ENCODE measurements around the gene MECR.
"Not testable (repeated sequence)": the region's sequence is repeated elsewhere in the genome, so short reads cannot be mapped to it uniquely, and the experiment has no call there.

The MECR gene

DNA sequence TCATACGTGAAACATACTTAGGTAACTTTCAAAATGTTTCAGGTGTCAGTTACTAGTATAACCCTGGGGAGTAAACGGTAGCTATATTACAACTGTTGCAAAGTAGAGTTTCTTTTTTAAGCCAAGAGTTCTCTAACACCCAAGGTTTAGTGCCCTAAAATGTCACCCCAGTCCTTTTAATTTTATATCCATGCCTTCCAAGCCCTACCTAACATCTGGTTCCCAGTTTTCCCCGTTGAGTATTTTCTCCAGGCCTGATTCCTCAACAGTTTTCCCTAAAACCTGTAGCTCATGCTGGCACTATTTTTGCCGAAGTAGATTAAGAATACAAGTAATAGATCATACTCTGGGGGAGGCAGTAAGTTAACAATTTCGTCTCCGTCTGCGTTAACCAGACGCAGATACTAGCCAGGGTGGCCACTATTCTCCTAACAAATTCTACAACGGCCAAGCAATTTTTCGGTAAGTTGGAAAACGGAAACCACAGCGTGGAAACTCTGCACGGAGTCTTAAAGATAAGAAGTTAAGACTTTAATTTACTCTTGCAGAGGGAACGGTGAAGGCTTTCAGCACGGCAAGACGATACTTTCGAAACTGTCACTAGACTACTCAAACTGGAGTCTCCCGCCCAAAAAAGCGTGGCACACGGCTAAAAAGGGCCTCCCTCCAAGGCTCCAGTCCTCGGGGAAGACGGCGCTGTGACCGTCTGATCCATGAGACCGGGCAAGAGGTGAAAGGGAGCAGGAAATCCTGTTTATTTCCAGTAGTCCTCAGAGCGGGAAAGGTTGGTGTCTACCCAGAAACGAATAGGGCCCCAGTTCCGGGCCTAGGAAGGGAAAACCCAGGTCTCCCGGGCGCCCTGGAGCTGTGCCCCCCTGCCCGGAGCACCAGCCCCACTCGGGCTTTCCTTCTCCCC is 50.0 kb downstream of the MECR start:
- in situ Hi-C loops (cut with HindIII; ENCODE audit: low sequenced_read_pairs), result no loop called here

DNA sequence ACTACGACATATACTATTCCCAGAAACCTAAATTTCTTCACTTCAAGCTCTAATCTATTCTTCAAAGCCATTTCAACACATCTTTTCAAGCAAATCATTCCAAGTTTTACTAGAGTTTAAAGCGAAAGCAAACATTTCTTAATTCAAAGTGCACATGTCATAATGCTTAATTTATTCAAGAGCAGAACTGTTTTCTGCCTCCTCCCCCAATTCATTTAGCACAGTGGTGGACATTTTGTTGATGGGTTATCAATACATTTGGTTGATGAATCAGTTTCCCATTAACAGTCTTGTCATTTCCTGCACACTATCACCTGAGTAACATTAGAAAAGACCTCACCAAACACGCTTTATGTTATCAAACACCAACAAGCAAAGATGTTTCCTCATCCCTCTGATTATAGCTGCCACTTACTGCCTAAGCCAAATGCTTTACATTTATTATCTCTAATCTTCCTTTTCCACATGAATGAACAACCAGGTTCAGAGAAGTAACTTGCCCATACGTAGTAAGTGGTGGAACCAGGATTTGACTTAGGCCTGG is 51.0 kb downstream of the MECR start:
- in situ Hi-C loops (cut with HindIII; ENCODE audit: low sequenced_read_pairs), result no loop called here

GRCh38 chr1:29177022-29177705 is 53.6 kb downstream of the MECR start:
- in situ Hi-C loops (cut with HindIII; ENCODE audit: low sequenced_read_pairs), result no loop called here

DNA sequence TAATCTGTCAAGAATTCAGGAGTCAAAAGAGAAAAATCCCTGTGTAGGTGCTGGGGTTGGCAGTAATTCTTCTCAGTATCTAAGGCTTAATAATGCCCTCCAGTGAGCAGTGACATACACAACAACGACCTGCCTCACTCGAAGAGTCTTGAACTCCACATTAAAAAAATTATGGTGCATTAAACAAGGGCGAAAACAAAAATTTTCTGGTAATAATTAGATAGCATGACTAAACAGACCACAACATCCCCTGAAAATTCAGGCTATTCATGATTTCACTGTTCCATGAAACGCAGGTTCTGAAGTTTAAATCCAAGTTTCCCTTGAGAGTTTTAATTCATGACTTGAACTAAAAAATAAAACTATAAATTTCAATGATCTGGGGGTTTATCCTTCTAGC is 54.2 kb downstream of the MECR start:
- in situ Hi-C loops (cut with HindIII; ENCODE audit: low sequenced_read_pairs), result no loop called here

GRCh38 chr1:29172415-29172939 is 58.3 kb downstream of the MECR start:
- in situ Hi-C loops (cut with HindIII; ENCODE audit: low sequenced_read_pairs), result no loop called here

DNA sequence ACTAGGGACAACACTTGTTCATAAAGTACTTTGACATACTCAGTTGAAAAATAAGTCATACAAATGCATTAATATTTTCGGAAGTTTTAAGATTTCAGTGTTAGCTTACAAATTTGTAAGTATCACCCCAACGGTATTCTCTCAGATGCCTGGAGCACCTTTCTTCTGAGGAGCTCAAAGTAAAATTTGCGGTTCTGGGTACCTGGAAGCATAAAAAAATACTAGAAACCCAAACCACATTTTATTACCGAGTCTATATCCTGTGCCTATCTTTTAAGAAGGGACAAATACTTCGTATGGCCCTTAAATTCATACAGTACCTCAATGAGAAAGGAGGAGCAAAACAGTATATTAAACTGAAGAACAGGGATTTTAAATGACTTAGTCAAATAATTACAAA is 59.2 kb downstream of the MECR start:
- in situ Hi-C loops (cut with HindIII; ENCODE audit: low sequenced_read_pairs), result no loop called here

DNA sequence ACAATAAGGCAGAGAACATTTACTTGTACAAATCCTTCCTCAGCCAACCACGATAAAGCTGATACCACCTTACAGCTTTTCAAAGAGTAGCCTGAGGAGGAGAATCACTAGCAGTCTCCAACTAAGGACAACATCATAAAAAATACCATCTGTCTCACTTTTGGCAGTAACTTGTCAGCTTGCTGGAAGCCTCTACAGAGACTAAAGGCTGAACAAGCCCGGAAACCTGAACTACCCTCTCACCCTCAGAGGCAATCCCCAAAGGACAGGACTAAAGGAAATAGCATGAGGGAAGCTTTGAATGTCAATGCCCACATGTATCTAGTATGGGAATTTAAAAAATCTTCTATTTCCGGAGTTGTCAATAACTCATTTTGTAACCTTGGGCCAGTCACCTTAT is 59.6 kb downstream of the MECR start:
- in situ Hi-C loops (cut with HindIII; ENCODE audit: low sequenced_read_pairs), result no loop called here

- in situ Hi-C loops (cut with HindIII; ENCODE audit: low sequenced_read_pairs), result no loop called here
Observed at GRCh38 chr1:29169976-29170375, 60.8 kb downstream of the MECR start.

- in situ Hi-C loops (cut with HindIII; ENCODE audit: low sequenced_read_pairs), result no loop called here
Observed at GRCh38 chr1:29167904-29168303, 62.8 kb downstream of the MECR start.

DNA sequence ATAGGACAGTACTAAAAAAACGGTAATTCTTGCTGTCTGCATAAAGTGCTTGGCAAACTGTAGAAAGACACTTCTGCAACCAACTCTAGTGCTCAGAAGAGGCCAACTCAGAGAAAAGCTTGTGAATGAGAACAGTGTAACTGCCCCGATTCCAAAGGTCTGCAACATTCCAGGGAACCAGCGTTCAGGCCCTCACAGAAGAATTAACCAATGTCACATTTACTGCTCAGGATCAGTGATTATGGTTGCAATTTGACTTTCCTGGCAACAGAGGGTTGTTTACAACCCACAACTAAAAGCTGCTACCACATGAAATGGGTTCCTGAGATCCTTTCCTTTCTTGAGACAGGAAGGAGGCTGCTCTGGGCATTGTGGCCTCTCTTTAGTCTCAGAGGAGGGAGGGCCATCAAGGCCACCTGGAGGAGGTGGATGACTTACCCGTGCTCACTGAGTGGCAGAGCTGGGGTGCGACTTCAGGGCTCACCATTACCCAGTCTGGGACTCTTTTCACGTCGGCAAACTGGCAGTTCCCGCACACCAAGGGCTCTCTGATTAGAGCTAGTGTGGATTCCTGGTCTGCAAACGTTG is 64.3 kb downstream of the MECR start:
- in situ Hi-C loops (cut with HindIII; ENCODE audit: low sequenced_read_pairs), result no loop called here

DNA sequence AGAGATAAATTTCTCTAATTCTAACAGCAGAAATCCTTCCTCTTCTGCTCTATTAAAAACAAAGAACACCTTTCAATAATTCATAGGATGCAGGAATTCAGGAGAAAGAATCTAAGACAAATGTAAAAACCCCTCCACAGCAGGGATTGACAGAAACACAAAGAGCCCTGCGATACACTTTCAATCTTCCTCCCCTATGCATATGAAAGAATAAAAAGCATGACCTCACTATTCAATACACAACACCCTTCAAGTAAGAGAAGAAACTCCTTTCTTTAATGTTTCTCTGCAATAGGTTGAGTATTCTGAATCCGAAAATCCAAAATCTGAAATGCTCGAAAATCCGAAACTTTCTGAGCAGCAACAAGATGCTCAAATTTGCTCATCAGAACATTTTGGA is 66.1 kb downstream of the MECR start:
- in situ Hi-C loops (cut with HindIII; ENCODE audit: low sequenced_read_pairs), result no loop called here

DNA sequence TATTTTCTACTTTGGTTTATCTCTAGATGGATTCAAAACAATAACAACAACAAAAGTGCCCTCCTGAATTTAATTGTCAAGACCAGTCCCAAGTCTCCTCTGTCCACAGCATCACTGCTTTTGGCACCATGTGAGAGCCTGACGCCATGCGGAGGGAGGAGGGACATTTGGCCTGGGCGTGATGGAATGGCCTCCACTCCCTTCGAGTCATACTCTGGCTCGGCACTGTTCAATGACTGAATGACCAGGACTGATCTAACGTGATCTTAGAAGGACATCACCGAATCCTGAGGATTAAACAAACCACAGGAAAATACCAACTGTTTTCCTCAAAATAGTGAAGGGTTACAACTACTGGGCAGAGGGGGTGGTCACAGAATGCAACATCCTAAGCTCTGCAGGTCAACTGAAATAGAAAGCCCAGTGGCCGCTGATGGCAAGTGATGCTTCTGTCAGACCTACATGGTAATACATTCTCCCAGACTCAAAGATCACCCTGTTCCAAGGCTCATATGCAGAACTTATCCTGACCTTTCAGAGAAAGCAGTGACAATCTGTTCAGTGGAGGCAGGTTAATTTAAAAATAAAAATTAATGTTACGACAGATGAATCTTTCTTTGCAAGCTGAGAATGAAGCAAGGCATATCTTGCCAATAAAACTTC is 68.1 kb downstream of the MECR start:
- in situ Hi-C loops (cut with HindIII; ENCODE audit: low sequenced_read_pairs), result no loop called here

- in situ Hi-C loops (cut with HindIII; ENCODE audit: low sequenced_read_pairs), result no loop called here
Observed at GRCh38 chr1:29162025-29162424, 68.7 kb downstream of the MECR start.

GRCh38 chr1:29159773-29160172 is 71.0 kb downstream of the MECR start:
- in situ Hi-C loops (cut with HindIII; ENCODE audit: low sequenced_read_pairs), result no loop called here

GRCh38 chr1:29157269-29157601 is 73.5 kb downstream of the MECR start:
- in situ Hi-C loops (cut with HindIII; ENCODE audit: low sequenced_read_pairs), result no loop called here

DNA sequence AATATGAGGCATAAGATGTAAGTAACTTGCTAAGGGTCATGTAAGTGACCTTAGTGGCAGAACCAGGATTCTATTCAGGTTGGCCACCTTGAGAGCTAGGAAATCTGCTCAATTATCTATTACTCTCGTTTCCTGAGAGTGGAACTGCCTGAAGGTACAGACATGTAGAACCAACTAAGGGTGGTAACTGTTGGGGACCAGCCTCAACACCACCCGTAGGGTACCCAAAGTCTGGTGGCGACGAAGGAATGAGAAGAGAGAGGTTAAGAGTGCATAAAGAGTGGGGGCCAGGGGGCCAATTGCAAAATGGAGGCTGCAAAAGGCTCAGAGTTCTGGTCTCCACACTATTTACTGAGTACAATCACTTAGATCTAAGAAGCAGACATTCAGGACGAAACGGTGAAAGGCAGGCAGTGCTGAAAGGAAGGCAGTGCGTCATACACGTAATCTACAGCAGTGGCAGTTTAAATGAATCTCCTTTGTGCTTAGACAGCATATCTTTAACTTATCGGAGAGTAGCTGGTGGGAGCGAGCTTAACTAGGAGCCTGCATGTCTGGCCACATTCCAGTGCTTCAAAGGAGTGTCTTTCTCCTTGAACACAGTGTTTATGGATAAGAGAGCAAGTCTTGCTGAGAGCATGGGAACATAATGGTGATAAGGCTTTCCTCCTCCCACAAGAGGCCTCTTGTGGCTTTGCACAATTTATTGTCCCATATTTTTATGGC is 74.0 kb downstream of the MECR start:
- in situ Hi-C loops (cut with HindIII; ENCODE audit: low sequenced_read_pairs), result no loop called here

DNA sequence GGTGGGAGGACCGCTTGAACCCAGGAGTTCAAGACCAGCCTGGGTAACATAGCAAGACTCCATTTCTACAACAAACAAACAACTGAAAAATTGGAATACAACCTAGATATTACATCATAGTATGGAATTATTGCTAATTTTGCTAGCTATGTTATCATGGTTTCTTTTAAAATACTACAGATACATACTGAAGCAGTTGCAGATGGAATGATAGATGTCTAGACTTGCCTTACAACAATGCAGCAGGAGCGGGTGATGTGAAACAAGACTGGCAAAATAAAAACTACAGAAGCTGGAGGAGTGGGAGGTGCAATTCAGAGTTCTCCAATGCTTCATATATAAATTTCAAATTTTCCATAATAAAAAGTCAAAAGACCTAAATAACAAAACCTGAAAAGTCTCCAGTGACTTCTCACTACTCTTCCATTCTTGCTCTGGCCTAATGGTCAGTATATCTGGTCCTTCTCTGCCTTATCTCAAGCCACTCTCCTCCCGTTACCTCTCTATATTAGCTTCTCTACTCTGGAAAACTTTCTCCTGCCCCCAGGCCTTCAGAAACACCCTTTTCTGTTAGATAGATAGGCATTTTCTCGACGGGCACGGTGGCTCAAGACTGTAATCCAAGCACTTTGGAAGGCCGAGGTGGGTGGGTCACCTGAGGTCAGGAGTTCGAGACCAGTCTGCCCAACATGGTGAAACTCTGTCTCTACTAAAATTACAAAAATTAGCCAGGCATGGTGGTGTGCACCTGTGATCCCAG is 78.5 kb downstream of the MECR start:
- in situ Hi-C loops (cut with HindIII; ENCODE audit: low sequenced_read_pairs), result no loop called here

DNA sequence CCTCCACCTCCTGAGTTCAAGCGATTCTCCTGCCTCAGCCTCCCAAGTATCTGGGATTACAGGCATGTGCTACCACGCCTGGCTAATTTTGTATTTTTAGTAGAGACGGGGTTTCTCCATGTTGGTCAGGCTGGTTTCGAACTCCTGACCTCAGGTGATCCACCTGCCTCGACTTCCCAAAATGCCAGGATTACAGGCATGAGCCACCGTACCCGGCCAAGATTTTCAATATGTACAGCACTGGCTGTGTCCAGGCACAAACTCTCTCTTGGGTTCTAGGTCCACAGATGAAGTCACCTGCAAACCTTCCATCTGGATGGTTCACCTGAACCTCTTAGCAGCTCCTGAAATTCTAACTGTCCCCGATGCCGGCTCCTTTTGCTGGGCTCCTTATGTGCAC is 80.4 kb downstream of the MECR start:
- in situ Hi-C loops (cut with HindIII; ENCODE audit: low sequenced_read_pairs), result not testable (repeated sequence)

DNA sequence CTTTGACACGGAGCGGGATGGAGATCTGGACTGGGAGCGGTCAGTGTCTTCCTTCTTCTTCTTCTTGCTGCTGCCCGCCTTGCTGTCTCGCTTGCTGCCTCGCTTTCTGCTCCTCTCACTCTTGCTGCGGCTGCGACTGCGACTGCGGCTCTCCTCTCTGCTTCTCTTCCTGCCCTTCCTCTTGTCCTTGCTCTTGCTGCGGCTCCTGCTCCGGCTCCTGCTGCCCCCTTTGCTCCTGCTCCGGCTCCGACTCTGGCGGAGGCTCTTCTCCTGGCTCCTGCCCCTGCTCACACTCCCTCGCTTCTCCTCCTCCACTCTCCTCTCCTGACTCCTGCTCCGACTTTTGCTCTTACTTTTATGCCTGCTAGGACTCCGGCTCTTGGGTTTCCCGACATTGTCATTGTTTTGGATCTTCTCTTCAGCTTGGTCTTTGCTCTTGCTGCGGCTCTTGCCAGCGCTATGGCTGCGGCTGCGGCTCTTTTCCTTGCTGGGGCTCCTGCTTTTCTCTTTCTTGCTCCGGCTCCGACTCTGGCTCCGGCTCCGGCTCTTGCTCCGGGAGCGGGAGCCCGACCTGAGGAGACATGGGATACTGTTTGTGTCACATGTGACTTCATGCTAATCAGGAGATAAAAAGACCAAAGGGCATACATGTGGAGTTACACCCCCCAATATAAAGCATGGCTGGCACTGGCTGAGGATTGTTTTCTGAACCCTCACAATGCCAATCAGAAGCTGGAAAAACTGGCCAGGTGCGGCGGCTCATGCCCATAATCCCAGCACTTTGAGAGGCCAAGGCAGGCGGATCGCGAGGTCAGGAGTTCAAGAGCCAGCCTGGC is 81.9 kb downstream of the MECR start:
- in situ Hi-C loops (cut with HindIII; ENCODE audit: low sequenced_read_pairs), result no loop called here
